GM18508 (cell line): ENCODE data around the gene CPLX4.

Experiments
- ATAC-seq: cut with Tn5 transposase; IDR thresholded peaks from one replicate; pipeline ENCODE4 v1.9.1; 2021; ENCODE audit warnings: moderate number of reproducible peaks; ENCODE audit not compliant: insufficient read depth, unreplicated experiment

CPLX4 gene, protein sequence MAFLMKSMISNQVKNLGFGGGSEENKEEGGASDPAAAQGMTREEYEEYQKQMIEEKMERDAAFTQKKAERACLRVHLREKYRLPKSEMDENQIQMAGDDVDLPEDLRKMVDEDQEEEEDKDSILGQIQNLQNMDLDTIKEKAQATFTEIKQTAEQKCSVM

DNA sequence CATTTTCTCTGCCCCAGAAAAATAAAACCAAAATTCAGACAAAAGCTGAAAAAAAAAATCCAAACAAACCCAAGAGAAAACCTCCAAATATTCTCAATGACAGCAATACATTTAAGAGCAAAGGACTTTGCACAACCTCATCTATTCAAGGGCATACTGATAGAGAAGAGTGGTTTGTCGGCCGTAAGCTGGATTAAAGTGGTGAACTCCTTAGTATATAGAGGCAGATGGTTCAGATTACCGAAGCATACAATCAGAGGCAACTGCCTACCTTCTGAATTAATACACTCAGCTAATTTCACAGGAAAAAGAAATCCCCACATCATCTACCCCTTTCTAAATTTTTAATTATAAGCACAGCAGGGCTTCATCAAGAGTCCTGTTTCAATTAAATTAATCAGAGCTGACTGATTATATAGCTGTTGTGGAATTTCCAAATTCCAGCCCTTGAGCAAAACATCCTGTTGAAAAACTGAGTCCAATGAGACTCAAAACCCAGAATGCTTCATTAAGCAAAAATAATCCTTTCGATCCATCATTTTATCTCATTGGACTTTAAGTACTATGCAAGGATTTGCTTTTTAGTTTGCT, at the start of gene CPLX4:
CPLX4 (minus strand) TSS at position 190 of the 591 bp plus-strand sequence; CDS start at position 3, 187 bp downstream.
- no peak for ATAC-seq

DNA sequence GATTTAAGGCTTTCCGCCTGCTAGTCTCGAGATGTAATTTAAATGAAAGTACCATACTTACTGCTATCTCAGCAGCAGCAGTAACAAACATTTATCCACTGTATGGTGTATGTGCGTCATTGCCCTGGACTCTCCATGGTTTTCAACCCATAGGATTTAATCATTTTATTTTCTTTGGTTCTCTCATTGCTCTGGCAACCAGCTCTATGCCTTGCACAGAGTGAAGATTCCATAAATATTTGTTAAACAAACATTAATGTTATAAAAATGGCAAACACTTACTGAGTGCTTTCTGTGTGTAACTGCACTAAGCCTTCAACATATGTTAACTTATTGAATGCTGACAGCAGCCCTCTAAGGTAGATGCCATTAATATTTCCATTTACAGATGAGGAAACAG, 41.9 kb upstream of the CPLX4 start:
- no peak for ATAC-seq

DNA sequence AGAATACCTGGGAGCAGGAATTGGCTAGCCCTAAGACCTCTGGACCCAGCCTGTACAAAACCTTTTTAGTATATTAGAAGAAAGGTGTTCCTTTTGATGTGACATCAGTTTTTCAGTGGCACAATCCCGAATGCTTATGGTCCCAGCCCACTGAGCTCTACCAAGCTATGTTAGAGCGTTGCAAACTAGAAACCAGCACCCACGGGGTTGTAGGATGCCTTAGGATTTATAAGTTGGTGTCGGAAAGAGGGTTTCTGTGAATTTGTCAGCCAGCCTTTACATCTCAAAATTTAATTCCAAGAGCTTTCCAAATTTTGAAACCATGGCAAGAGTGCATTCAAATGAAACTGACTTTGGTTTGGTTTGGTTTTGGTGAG, 41.1 kb upstream of the CPLX4 start:
- ATAC-seq = peak; percentile 14

DNA sequence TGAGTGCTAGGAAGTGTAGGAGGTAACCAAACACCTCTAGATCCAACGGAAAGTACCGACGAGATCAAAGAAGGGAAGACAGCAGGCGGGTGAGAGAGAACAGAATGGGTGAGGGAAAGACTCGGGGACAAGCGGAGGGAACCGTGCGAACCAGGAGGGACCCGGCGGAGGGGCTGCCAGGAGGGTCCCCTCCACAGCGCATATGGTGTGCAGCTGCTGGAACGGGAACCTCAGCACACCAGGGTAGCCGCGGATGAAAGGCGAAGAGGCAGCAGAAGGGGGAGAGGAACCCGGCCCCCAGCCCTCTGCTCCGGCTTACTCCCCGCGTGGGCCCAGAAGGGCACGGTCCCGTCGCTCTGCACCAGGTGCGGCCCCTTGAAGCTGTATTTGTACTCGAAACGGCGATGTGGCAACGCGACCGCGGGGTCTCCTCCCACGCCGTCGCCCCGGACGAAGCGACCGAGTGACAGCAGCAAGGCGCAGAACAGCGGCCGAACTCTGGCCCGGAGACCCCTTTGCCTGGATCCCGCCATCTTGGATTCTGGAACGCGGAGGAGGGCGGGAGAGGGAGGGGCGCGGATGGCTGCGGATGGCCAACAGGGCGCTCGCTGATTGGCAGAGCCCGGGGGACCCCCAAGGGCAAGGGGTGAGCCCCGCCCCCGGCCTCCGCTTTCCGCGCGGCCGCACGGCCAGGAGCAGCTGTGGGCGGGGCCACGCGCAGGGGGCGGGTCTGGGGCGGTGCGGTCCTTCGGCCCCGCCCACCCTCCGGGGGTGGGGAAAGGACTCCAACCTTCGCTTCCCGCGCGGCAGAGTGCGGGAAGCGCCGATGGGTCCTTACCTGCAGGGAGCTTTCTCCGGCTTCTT, 40.5 kb upstream of the CPLX4 start, which contains the start of gene LMAN1:
LMAN1 (minus strand) TSS at position 554 of the 864 bp plus-strand sequence; CDS start at position 533, 21 bp downstream.
- peak; percentile 63 for ATAC-seq

DNA sequence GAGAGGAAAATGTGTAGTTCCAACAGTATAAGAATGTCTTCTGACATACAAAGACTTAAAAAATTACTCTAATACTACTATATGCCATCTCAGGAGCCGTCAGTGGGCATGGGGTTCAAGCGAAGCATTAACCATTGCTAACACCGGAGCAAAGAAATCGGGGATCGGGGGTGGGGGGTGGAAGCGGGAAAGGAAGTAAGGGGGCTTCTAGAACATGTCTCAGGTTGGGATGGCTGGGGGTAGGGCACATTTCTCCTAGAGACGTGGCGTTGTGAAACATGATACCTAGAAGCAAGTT, 39.9 kb upstream of the CPLX4 start:
- no peak for ATAC-seq

DNA sequence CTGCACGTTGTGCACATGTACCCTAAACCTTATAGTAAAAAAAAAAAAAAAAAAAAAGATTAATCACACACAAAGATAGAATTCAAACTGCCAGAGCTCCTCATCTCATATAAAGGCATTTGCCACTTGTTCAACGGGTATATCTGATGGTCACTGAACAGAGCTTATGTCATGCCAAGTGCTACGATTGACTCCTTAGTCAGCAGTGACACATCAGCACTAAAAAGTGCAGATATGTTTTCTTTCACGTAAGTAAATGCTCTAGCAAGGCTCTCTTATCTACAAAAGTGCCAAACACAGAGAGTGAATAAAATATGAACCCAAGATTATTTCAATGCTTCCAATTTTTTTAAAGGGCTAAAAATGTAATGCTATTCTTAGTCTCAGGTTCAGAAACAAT, 39.5 kb upstream of the CPLX4 start:
- ATAC-seq = no peak

DNA sequence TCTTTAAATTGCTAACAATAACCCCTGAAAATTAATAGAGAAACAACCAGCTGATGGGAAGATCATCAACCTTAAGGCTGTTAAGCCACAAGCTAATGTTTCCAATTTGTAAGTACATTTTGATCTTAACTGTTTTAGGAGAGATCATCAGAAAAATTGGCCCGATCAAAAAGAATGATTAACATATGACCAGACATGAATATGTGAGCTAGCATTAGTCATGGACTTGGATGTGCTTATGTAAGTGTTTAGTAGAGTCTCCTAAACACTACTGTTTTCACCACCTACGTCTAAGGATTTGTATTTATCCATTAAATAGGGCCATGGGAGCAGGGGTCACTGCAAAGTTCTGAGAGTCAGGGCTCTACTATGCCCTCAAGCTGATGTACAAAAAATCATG, 36.3 kb upstream of the CPLX4 start:
- no peak for ATAC-seq

DNA sequence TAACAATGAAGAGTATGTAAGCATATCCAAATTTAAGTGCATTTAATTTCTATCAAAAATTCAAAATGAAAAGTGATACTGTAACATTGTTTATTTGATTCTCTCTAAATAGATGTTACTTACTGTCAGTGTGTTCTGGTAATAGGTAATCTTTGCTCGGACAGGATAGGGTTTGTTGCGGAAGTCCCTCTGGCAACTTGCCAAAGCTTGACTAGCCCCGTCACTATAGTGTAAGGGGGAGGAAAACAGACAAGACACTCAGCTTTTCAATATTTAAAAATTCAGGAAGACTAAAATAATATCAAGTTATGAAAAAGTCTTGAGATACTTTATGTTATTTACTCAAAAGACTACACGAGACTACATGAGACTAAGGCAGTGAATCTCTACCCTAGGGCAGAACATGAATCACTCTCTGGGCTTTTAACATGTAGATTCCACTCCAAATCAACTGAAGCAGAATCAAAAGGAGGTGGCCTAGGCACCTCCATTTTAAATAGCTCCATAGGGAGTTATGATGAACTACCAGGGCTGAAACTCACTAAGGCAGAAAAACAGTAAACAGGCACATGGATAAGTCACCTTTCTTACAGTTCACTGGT, 34.7 kb upstream of the CPLX4 start:
- ATAC-seq = no peak

DNA sequence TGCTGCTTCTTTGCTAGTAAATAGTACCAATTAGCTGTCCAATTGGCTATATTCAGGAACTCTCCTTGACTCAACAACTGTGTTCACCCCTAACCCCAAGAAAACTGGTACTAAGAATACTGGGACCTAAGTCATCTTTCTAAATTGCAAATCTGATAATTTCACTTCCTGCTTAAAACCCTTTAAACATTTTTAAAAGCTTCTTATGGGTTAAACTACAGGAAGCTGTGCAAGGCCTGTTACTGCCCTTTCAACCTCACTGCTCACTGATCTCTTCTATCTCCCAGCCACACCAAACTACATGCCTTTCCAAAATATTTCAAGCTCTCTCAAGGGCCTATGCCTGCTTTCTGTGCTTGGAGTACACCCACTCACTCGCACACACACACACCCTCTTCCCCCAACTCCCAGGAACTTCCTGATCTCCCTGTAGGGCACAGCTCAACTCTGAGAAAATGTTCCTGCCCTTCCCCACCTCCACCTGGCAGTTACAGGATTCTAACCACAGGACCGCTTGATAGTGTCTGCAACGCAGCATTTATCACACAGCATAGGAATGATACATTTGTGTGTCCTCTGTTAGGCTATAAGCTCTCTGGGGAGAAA, 33.9 kb upstream of the CPLX4 start:
- no peak for ATAC-seq

DNA sequence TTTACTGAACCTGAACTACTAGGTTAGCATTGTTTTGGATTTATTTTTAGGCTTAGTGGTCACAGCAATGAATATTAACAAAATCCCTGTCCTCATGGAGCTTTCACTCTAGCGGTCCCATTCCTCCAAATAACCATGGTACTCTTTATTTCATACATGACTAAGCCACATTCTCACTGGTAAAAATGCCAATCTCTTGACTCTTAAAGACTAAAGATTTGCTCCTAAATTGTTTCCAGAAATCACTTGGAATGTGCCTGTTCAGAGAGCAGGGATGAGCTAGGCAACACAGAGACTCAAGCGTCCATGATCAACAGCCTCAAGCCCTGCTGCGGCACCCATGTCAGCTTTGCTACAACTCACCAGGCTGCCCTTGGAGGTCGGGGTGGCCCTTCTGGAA, 27.1 kb upstream of the CPLX4 start:
- ATAC-seq = no peak

DNA sequence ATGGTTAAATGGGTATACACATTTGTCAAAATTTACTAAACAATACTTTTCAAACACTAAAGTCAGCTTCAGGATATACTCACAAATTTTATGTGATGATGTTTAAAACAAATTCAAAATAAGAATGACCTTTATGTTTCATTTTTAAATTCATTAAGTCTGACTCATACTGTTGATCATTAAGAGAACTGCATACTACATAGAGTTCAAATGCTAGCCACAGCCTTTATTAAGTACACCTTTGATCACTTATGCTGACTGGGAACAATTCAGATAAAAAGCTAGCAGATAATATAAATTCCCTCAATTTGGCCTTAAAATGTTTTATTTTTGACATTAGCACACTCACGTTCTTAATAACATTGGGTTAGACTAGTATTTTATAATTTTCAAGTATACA, 26.5 kb upstream of the CPLX4 start:
- ATAC-seq = no peak

DNA sequence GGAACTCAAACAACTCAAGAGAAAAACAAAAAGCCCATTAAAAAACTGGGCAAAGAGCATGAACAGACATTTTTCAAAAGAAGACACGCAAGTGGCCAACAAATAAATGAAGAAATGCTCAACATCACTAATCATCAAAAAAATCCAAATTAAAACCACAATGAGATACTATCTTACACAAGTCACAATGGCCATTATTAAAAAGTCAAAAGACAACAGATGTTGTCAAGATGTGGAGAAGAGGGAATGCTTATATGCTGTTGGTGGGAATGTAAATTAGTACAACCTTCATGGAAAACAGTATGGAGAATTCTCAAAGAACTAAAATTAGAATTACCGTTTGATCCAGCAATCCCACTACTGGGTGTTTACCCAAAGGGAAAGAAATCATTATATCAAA, 25.5 kb upstream of the CPLX4 start:
- ATAC-seq = no peak

DNA sequence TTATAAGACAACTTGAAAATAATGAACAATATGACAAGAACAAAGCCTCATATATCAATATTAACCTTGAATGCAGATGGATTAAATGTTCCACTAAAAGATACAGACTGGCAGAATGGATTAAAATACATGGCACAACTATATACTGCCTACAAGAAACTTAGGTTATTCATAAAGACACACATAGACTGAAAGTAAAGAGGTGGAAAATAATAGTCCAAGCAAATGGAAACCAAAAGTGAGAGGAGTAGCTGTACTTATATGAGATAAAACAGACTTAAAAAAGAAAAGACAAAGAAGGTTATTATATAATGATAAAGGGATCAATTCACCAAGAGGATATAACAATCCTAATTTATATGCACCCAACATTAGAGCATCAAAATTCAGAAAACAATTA, 22.4 kb upstream of the CPLX4 start:
- ATAC-seq = no peak

DNA sequence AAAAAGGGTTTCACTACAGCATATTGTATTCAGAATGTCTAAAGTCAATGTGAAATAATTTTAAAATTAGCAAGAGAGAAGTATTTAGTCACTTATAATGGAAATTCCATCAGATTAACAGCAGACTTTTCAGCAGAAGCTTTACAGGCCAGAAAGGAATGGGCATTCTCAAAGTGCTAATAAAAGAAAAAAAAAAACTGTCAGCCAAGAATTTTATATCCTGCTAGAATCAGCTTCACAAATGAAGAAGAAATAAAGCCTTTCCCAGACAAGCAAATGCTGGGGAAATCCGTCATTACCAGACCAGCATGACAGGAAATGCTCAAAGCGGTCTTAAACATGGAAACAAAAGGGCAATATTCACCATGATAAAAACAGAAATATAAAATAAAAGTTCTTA, 21.9 kb upstream of the CPLX4 start:
- ATAC-seq = no peak

DNA sequence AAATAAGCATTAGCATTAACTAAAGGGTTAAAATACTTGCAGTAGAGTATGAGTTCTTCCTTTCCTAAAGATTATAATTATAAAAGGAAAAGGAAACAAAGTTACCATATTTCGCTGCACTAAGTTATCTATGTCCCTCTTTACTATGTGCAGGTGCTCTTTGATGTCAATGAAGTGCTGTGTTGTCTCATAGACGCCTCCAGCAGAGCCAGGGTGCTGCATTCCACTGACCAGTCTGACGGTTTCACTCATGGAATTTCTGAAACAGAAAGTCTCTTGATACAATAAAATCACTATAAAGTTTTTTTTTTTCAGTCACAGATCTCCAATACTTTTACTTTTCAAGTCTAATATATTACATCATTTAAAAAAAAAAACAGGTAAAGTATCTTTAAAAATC, 14.5 kb upstream of the CPLX4 start:
- no peak for ATAC-seq

DNA sequence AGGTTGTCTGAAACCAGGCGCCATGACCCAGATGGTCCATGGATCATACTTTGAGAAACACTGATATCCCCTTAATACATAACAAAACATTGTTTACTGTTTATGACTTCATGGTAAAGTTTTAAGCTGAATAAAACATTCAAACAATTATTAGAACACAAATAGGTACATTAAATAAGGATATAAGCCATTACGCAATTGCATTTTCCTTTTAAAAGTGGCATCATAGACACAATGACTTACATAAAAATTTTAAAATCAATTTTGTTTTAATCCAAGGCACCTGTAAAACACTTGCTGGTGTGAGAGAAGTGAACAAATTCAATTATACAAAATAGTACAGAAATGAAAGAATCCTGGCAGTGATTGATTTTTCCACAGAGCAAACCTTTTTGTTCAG, 10.2 kb upstream of the CPLX4 start:
- no peak for ATAC-seq

DNA sequence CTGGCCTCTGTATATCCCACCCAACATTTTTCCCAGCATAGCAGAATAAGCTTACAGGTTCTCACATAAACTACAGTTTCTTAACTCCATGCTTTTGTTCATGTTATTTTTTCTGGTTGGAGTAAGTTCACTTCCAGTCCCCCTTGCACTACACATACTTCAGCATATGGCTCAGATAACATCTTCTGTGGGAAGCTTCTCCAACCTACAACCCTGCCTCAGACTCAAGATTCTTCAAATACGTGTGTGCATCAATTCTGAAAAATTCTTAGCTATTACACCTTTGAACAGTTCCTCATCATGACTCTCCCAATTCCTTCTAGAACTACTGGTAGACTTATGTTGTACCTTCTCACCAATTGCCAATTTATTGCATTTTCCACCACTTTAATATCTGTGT, 7.5 kb upstream of the CPLX4 start:
- no peak for ATAC-seq

DNA sequence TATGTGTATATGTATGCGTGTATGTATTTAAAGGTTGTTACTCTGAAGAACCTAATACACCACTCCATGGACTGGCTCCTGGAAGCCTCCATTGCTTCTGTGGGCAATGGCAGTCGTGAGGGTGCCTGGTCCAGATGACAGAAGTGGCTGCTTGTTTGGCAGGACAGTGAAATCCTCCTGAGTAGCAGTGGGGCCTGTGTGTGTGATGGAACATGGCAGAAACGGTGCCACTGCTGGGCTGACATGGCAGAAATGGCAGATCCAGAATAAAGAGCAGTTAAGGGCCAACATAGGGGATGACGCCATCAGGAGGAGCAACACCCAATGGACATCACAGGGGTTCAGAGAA, 6.1 kb upstream of the CPLX4 start:
- ATAC-seq = no peak

DNA sequence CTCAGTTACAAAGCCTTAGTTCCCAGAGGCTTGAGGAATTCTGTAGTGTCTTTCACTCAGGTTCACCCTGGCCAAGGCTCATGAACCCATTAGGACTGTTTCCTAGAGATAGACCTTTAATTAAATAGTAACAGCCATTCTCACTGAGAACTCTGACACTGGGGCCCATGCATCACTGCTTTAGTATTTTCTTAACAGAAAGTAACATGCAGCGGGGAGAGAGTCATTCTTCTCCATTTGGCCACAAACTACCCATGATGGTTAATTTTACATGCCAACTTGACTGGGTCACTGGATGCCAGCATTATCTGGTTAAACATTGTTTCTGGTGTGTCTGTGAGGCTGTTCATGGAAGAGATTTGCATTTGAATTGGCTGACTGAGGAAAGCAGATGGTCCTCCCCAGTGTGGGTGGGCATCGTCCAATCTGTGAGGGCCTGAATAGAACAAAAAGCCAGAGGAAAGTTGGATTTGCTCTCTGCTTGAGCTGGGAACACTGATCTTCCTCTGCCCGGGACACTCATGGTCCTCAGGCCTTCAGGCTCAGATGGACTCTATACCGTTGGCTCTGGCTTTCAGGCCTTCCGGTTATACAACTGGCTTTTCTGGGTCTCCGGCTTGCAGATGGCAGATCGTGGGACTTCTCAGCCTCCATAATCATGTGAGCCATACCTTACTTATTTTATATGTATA, 5.6 kb upstream of the CPLX4 start:
- no peak for ATAC-seq

DNA sequence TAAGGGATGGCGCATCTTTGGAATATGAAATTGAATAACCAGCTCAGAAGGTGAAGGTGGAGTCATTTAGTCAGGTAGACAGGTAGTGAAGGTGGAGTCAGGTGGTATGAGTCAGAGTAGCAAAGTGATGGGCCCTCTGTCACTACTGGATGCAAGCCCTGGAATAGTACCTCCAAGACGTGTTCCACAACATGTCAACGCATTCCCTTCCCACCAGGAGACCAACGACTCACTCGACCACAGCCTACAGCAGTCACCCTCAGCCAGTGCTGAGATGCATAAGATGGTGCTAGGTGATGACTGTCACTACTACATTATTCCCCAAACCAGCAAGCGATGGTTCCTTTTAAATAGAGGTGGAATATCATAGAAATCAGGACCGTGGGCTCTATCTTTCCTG, 6.8 kb downstream of the CPLX4 start:
- ATAC-seq = no peak

DNA sequence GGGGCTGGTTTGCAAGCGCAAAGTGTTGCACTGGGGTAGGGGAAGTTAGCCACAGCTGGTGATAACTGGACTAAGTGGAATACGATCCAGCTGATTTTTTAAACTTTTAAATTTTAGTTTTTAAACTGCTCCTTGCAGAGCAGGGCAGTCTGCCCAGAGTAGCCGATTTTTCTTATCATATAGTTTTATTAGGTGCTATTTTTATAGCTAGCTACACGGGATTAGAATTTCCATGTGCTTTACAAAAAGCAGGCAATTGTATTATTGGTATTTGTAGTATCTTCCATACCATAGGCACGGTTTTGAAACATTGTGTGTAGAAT, 9.6 kb downstream of the CPLX4 start:
- ATAC-seq = no peak
